ENCODE results near the gene DCAF8. TPM values are rescaled to one million over a fixed set of nuclear protein-coding genes. Genes with fewer than 3 reads are reported as not detected.

Gene DCAF8
- total RNA-seq, 1 donor from 2014 or later = 172 TPM

DNA sequence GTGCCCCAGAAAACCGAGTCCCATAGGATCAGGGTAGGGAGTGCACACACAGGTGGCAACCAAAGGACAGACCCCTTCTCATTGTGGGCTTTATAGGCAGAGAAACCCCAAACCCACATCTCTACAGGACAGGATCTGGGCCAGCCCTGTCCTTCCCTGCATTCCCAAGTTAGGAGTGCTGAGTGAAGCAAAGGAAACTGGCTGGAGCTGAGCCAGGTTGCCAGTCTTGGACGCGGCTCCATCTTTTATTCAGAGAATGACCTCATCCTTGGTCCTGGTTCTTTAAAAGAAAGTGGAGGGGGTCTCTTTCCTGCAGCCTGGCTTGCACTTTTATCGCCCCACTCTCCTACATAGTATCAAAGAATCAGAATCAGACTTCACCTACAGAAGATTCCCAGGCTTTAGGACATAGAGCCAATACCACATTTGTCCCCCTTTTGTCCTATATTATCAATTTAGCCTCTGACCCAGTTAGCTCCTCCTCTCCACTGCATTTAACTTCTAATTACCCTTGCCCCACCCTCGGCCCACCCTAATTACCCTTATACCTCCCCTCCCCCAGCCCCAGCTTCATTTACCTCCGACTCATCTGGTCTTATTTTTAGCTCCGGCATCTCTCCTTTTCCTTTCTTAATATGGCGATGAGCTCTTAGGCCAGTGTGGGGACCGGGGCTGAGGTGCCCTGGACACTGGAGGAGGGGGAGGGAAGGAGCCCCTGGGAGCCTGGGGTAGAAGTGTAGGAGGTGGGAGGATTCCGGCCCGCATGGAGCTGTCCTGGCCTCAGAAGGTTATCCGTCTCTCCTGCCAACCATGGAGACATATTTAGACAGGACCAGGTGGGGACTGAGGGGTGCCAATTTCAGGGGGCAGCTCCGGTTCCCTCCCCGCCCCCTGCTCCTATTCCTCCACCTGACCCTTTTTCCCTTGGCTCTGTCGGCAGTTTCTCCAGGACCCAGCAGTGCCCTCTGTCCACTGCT lies 72.4 kb downstream of the DCAF8 start, which contains the start of gene CASQ1:
Gene CASQ1, plus strand, starts transcription at position 927 of the 977 bp plus-strand sequence. CDS start 177 bp downstream, outside the sequence.
- Mint-ChIP-seq H3K36me3 (ENCODE audit: insufficient read depth) (no peaks in the 10 kb centered on the region), H3K9me3 (ENCODE audit: low read depth) (no peaks in the 10 kb centered on the region), H3K4me1 (ENCODE audit: low read depth) (no peaks in the 10 kb centered on the region), H3K27ac (no peak within 1 kb of the TSS), H3K4me3 (ENCODE audit: low read depth) (no peak within 1 kb of the TSS), H3K27me3 (peaks cover 3% of the 10 kb centered on the region)
- TF ChIP-seq, protein P1, sequence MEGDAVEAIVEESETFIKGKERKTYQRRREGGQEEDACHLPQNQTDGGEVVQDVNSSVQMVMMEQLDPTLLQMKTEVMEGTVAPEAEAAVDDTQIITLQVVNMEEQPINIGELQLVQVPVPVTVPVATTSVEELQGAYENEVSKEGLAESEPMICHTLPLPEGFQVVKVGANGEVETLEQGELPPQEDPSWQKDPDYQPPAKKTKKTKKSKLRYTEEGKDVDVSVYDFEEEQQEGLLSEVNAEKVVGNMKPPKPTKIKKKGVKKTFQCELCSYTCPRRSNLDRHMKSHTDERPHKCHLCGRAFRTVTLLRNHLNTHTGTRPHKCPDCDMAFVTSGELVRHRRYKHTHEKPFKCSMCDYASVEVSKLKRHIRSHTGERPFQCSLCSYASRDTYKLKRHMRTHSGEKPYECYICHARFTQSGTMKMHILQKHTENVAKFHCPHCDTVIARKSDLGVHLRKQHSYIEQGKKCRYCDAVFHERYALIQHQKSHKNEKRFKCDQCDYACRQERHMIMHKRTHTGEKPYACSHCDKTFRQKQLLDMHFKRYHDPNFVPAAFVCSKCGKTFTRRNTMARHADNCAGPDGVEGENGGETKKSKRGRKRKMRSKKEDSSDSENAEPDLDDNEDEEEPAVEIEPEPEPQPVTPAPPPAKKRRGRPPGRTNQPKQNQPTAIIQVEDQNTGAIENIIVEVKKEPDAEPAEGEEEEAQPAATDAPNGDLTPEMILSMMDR (IDR thresholded peaks at IDR 0.05; ENCODE audit: unreplicated experiment) = no peak
- DNase-seq (ENCODE audit: low spot score, unreplicated experiment) = no peak

- Mint-ChIP-seq H3K27me3 (peaks cover 3% of the 10 kb centered on the region), H3K36me3 (ENCODE audit: insufficient read depth) (no peaks in the 10 kb centered on the region), H3K27ac (no peak overlapping the region), H3K4me3 (ENCODE audit: low read depth) (no peak overlapping the region), H3K4me1 (ENCODE audit: low read depth) (peaks cover under 1% of the 10 kb centered on the region), H3K9me3 (ENCODE audit: low read depth) (no peaks in the 10 kb centered on the region)
- TF ChIP-seq, protein P1 (IDR thresholded peaks at IDR 0.05; ENCODE audit: unreplicated experiment) = no peak
- no peak for DNase-seq (ENCODE audit: low spot score, unreplicated experiment)
These were observed 74.0 kb downstream of the DCAF8 start for GRCh38 chr1:160188341-160188740.

DNA sequence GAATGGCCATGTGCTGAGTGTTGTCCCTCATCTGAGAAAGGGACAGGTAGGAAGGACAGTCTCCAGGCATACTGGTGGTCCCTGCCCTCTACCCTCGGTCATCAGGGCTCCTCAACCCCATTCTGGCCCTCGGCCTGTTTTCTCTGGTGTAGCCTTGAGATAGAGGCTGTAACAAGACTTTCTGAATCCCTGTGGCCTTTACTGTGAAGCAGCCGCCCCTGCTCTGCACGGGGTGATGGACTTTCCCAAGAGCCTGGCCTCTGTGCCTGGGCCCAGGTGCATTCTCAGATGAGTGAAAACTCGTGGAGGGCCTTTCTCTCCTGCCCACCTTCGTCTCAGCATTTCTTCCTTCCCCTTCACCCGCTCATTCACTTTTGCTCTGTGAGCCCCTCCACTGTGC lies 74.9 kb downstream of the DCAF8 start:
- Mint-ChIP-seq H3K27me3 (peaks cover 3% of the 10 kb centered on the region), H3K27ac (no peak overlapping the region), H3K4me1 (ENCODE audit: low read depth) (peaks cover 1% of the 10 kb centered on the region), H3K4me3 (ENCODE audit: low read depth) (no peak overlapping the region), H3K36me3 (ENCODE audit: insufficient read depth) (no peaks in the 10 kb centered on the region), H3K9me3 (ENCODE audit: low read depth) (no peaks in the 10 kb centered on the region)
- TF ChIP-seq, protein P1 (IDR thresholded peaks at IDR 0.05; ENCODE audit: unreplicated experiment) = no peak
- no peak for DNase-seq (ENCODE audit: low spot score, unreplicated experiment)

GRCh38 chr1:160186729-160187128 lies 75.6 kb downstream of the DCAF8 start:
- no peaks in the 10 kb centered on the region for H3K9me3 Mint-ChIP-seq (ENCODE audit: low read depth)
- H3K4me1 Mint-ChIP-seq (ENCODE audit: low read depth) = peaks cover 1% of the 10 kb centered on the region
- TF ChIP-seq, protein P1 (IDR thresholded peaks at IDR 0.05; ENCODE audit: unreplicated experiment) = no peak
- H3K36me3 Mint-ChIP-seq (ENCODE audit: insufficient read depth) = no peaks in the 10 kb centered on the region
- peaks cover 3% of the 10 kb centered on the region for H3K27me3 Mint-ChIP-seq
- no peak overlapping the region for H3K27ac Mint-ChIP-seq
- DNase-seq (ENCODE audit: low spot score, unreplicated experiment) = no peak
- no peak overlapping the region for H3K4me3 Mint-ChIP-seq (ENCODE audit: low read depth)

- Mint-ChIP-seq H3K27me3 (peaks cover 3% of the 10 kb centered on the region), H3K4me1 (ENCODE audit: low read depth) (peaks cover 1% of the 10 kb centered on the region), H3K36me3 (ENCODE audit: insufficient read depth) (no peaks in the 10 kb centered on the region), H3K9me3 (ENCODE audit: low read depth) (no peaks in the 10 kb centered on the region), H3K4me3 (ENCODE audit: low read depth) (no peak overlapping the region), H3K27ac (no peak overlapping the region)
- DNase-seq (ENCODE audit: low spot score, unreplicated experiment) = no peak
- TF ChIP-seq, protein P1 (IDR thresholded peaks at IDR 0.05; ENCODE audit: unreplicated experiment) = no peak
These were observed 76.1 kb downstream of the DCAF8 start for GRCh38 chr1:160186246-160186645.
